GM15510 (cell line): ENCODE measurements around the gene CCR1.

Experiments
- POLR2A ChIP-seq: IDR thresholded peaks from 3 replicates; pipeline ENCODE4 v1.6.1; 2011; ENCODE audit warnings: borderline replicate concordance; ENCODE audit not compliant: insufficient read length; ENCODE audit errors: extremely low read depth

CCR1 gene

DNA sequence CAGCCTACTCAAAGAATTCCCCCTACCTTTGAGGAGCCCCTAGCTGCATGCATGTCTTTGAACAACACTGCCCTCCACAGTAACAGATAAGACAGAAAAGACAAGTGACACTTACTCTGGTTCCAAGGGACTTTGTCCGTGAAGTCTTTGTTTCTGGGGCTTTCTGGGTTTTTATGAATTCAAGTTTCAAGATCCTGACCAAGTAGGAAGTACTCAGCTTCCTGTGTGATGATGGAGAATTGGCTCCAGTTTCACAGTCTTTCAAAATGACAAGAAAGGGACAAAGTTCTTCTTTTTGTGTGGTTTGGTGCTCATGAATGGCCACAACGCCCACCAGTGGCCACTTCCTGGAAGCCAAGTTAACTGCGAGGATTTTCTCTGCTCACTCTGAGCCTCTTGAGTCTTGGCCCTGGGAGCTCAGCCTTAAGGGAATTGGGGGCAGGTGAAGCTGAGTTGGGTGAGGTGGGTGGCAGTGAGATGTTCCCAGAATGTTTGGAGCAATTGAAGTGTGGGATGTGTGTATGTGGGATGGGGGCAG is at the start of gene CCR1:
Gene CCR1, minus strand, starts transcription at position 147 of the 538 bp plus-strand sequence. CDS start 4,000 bp downstream, outside the sequence.
- no peak for TF ChIP-seq POLR2A

DNA sequence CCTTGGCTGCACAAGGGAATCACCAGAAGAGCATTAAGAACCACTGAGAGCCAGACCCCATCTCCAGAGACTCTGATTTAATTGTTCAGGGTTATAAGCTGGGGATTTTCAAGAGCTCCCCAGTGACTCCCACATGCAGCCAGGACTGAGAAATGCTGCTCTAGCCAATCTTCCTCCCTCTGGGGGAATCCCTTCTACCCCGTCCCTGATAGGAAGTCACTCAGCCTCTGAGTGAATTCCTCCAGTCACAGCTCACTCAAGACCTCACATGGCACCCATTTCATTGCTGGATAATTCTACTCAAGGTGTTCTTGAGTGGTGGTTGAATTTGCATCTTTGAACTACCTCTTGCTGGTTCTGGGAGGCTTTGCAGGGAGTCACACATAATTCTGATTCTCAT is 44.9 kb upstream of the CCR1 start:
- TF ChIP-seq POLR2A: no peak

DNA sequence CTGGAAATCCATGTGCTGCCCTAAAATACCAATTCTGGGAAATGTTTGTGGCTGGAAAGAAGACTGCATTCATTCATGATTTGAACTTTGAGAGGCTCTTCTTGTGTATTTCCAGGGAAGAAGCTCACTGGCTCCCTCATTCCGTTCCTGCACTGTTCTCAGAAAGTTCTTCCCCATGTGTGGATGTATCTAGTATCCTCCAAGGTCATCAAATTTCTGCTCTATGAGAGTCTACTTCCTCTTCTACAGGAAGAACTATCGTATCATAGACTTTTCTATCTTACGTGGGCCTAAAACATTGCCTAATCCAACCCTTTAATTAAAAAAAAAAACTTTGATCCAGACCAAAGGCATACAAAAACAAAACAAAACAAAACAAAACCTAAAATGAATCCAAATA is 37.0 kb upstream of the CCR1 start:
- TF ChIP-seq POLR2A: no peak

DNA sequence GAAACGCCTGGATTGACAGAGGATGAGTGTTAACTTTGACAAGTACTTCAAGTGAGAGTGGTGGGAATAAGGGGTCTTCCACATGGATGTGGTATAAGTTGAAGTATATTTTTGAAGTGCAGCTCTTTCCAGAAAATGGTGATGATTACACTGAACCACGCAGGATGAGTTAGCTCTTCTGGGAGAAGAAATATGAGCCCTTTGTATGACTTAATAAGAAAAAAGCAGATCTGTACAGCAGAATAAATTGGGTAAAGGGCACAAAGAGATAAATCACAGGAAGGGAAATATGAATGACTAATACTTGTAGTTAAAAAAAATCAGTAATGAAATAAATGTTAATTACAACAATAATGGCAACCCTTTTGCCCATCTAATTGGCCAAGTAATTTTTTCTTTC is 35.4 kb upstream of the CCR1 start:
- no peak for TF ChIP-seq POLR2A

DNA sequence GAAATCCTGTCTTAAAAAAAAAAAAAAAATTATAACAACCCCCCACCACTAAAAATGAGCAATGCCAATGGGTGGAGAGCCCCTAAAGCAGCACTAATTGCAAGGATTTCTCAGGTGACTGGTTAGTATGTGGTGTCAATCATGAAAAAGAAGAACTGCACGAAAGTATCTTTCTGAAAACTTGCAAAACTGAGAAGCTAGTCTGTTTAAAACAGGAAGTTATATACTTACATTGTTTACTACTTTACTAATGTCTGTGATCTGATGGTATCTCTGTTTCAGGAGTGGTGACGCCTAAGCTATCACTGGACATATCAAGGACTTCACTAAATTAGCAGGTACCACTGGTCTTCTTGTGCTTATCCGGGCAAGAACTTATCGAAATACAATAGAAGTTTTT is 34.0 kb upstream of the CCR1 start, which contains the start of gene CCR3:
Gene CCR3, plus strand, starts transcription at position 341 of the 400 bp plus-strand sequence. CDS start 22,699 bp downstream, outside the sequence.
- TF ChIP-seq POLR2A: no peak

DNA sequence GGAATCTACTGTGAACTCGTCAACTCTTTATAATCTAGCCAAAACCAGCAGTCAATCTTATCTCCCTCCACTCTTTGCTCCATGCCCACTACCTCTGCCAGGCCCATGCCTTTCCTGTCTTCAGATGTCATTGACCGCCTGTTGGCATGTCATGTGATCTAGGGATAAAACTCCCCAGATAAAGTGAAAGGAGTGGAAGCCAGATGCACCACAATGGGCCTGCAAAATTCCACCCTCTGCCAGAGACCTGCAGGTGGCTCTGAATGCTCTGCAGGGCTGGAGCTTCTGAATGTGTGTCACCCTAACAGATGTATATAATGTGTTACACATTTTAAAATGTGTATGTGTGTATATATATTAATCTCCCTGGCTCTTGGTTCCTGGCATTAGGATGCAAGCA is 31.8 kb upstream of the CCR1 start:
- no peak for TF ChIP-seq POLR2A

DNA sequence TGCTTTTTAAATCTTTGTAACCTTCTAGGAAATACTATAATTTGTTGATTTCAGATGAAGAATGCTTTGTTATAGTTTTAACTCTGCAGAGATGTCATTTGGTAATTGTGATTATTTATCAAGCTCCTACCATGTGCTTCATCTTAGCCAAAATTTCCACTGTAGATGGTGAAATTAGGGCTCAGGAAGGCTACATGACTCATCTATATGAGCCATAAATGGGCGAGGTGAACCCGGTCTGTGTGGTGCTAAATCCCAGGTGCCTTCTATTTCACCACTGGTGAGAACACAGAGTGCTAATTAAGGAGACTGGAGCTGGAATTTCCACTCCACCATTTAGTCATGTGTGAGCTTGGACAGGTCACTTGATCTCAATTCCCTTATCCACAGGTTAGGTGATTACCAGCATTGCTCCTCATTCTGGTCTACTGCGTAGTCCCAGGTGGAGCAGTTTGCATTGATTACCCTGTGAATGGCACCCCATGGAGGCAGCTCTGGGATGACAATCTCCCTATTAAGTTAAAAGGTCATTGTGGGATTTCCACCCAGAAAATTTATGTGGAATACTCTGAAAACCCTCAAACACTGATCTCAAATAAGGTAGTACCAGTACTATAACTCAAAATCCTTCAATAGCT is 31.3 kb upstream of the CCR1 start:
- TF ChIP-seq POLR2A: no peak

DNA sequence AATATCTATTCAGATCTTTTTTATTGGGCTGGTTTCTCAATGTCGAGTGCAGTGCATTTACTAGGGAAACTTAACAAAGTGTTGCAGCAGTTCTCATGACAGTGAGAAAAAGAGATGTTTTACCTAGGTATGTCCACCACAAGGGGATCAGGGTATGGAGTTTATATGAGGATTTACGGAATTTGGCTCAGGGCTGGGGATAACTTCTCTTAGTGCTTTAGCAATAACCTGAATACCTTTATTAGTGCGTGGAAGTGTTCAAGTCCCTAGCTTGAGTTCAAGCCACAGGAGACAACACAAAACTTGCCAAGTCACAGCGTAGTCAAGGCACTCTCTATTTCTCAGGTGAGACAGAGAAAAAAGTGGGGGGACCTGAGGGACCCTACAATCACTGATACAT is 30.3 kb upstream of the CCR1 start:
- no peak for TF ChIP-seq POLR2A

DNA sequence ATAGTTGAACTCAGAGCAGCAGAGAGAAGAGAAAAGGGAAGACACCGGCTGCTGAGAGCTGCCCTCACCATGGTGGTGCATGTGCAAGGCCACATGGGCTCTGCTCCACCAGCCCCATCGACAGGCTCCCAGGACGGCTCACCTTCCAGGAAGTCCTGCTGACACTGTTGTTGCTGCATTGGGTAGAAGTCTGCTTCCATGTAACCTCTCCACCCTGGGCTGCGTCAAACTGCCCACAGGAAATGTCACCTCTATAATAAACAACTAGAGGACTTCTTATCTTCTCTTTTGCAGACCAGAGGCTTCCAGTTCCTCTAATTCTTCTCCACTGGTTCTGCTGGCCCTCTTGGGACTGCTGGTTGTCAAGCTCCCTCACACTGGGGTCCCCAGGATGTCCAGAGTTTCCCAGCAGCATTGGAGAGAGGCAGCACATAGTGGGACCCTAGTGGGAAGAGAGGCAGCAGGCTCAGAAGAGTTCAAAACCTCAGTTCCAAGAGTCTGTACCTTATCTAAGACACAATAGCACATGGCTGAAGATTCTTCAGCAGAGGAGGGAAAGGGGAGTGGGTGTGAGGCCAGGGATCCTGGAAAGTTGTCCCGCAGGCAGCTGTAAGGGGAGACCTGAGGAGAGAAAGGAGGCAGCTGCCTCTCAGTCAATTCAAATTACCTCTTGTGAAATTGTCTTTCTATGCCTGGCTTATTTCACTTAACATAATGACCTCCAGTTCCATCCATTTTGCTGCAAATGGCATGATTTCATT is 28.4 kb upstream of the CCR1 start:
- TF ChIP-seq POLR2A: no peak

DNA sequence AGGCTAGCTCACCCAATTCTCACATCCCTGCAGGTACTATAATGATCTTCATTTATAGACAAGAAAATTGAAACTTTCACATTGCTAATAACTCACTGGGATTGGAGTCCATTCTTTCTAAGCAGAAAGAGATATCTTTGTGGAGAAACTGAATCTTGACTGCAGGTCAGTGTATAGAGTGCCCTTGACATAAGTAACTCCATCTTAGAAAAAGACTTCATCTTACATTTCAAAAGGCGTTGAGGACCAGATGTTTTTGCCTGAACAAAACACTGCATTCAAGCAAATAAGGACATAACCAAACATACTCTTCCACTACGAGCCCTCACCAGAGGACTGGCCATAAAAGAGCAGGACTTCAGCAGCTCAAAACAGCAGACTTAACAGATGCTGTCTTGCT is 27.3 kb upstream of the CCR1 start:
- TF ChIP-seq POLR2A: no peak

DNA sequence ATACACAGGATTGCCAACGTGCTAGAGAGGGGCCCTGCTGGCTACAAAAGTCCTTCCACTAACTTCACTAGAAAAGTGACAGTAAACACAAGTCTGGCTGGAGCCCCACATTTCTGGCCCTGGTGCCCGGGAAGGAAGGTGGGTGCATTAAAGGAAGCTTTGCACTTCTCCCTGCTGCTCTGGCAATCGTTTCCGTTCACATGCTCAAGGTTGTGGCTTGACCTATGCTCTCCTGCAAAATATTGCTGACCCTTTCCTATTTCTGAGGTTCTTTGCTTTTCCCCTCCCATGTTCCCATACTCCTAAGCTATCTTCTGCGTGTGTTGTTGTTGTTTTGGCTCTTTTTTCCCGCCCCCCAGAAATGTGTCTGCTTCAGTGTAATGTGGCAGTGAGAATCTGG is 25.1 kb upstream of the CCR1 start:
- TF ChIP-seq POLR2A: no peak

DNA sequence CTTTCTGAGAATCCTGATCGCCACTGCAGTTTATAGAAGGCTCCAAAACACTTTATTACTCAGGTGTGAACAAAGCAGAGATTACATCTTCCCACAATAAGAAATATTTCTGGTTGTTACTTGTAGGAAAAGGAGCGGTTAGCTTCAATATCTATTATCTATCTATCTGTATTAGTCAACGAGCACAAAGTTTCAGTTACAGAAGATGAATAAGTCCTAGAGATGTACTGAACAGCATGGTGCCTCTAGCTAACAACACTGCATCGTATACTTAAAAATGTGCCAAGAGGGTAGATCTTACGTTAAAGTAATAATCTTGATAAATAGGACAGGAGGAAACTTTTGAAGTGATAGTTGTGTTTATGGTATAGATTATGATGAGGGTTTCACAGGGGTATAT is 23.2 kb upstream of the CCR1 start:
- no peak for TF ChIP-seq POLR2A

DNA sequence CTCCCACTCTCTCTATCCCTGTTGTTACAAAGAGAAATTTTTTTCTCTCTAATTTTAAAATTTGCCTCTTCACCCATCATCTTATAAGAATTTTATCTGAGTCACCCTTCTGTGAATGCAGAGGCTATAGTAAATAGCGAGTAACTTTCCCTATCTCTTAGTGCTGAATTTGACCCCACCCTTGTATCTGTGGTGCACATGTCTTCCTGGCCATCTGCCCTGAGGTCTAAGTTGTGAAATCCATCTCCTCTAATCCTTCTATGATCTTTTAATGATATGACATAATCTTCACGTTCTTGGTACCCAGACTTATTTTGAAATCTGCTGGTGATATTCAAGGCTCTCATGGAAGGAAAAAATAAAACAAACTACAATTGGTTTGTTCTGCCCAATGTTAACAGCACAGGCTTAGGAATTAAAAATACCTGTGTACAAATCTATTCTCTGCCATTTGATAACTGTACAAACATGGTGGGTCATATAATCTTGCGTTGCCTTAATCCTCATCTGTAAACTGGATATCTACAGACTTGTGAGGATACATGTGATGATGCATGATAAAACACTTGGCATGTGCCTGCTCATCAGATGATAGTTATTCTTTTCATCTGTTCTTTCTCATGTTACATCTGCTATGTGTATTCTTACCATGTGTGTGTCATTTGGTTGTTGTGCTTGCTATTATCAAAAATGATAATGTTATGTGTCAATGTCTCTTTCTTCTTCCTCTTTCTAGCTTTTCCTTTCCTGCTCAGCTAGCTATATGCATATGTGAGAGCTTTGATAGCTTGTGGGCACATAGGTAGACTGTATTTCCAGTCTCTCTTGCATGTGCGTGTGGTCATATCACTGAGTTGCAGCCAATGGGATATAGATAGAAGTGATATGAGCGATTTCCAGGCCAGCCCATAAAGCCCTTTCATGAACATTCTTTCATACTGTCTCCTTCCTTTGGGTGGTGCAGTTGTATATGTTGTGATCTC is 20.4 kb upstream of the CCR1 start:
- TF ChIP-seq POLR2A: no peak

DNA sequence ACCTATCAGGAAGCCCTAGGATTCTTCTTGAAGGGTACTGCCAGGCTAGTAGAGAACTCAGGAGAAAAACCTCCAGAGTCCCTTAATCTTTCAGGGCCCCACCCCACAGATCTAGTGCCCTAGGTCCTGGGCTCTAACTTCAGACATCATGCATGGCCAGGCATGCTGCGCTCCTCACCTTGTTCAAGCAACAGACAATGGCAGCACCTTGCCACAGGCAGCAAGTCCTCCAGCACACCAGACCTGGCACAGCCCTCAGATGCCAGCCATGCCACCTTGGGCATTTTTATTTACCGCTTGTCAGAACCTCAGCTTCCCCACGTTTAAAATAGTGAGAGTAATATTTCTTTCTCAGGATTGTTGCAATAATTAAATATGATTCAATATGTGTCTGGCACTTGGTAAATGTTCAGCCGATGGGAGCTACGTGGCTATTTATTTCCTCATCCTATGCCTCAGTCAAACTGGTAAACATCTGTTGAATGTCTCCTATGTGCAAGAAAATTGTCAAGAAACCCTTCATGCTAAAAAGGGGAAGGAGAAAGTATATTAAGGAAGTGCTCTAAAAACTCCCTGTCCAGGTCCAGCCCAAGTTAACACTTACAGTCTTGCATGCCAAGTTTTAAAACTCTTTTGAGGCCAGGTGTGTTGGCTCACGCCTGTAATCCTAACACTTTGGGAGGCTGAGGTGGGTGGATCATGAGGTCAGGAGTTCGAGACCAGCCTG is 14.5 kb upstream of the CCR1 start:
- no peak for TF ChIP-seq POLR2A
